ENCODE measurements around the gene GOLGA7B.

GOLGA7B gene

DNA sequence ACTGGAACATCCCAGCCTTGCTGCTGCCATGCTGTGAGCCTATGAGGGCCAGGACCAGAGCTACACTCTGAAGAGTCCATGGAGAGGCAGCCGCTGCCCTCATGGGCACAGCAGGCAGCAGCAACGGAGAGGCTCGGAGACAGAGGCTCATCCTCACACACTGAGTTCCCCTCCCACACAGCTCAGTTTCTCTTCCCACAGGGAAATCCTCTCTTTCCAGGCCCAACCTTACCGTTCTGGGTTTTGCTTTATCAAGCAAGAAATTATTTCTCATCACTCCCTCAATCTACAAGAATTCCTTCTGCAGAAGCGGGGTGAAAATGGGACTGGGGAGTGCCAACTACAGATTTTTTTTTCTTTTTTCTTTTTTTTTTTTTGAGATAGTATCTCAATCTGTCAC is 36.6 kb downstream of the GOLGA7B start:
- in situ Hi-C loops (cut with HindIII; ENCODE audit: low pct_ligation_motif_present, low pct_unique_long_range_greater_than_20kb, low sequenced_read_pairs) = no loop called here
- DNase-seq = no peak

DNA sequence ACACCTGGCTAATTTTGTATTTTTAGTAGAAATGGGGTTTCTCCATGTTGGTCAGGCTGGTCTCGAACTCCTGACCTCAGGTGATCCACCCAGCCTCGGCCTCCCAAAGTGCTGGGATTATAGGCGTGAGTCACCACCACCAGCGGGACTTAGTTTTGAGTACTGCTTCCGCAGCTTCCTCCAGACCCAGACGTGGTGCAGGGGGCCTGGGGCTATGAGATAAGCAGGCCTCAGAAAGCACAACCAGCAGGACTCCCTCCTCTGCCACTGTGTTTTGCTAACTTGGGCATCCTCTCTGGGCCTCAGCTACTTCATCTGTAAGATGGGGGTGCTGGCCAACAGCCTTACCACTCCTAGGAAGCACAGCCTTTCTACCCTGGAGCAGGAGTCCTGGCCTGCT is 37.8 kb downstream of the GOLGA7B start:
- in situ Hi-C loops (cut with HindIII; ENCODE audit: low pct_ligation_motif_present, low pct_unique_long_range_greater_than_20kb, low sequenced_read_pairs) = no loop called here
- DNase-seq = no peak

DNA sequence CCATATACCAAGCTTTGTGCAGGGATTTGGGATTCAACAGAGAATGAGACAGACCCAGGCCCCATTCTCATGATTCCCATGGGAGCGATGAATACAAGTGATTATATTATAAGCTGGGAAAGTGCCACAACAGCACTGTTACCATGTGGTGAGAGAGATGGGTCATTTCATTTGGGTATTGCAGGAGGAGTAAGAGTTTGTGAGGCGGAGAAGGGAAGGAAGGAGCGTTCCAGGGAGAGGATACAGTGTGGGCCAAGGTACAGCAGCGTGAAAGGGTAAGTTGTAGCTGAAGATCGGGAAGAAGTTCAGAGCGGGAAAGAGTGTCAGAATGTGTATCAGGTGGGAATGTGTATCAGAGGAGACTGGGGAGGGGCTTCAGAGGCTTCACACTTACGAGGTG is 38.5 kb downstream of the GOLGA7B start:
- in situ Hi-C loops (cut with HindIII; ENCODE audit: low pct_ligation_motif_present, low pct_unique_long_range_greater_than_20kb, low sequenced_read_pairs) = no loop called here
- DNase-seq = no peak

DNA sequence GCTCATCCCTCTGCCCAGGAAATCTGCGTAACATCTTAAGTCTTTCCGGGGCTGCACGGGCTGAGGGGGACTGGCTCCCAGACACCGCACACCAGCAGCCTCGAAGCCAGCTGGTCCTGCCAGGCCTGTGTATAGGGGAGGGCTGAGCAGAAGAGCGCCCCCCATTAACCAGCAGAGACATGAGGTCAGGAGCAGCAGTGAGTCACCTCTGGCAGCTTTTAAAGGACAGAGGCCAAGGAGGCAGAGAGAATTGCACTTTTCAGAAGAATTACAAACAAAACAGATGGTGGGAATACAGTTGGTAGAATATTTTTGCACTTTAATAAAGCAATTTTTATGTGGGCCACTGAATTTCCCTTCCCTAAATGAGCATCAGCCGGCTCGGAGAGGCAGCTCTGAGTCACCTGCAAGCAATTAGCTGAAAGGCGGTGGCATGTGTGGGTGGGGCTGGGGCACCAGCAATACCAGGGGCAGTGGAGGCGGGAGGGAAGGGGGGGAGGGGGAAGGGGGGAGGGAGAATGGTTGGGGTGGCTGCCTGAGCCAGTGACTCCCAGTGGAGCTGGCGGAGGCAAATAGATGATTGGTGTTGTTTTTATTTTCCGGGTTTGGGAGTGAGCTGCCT is 39.1 kb downstream of the GOLGA7B start:
- in situ Hi-C loops (cut with HindIII; ENCODE audit: low pct_ligation_motif_present, low pct_unique_long_range_greater_than_20kb, low sequenced_read_pairs) = no loop called here
- DNase-seq = peak; percentile 87

DNA sequence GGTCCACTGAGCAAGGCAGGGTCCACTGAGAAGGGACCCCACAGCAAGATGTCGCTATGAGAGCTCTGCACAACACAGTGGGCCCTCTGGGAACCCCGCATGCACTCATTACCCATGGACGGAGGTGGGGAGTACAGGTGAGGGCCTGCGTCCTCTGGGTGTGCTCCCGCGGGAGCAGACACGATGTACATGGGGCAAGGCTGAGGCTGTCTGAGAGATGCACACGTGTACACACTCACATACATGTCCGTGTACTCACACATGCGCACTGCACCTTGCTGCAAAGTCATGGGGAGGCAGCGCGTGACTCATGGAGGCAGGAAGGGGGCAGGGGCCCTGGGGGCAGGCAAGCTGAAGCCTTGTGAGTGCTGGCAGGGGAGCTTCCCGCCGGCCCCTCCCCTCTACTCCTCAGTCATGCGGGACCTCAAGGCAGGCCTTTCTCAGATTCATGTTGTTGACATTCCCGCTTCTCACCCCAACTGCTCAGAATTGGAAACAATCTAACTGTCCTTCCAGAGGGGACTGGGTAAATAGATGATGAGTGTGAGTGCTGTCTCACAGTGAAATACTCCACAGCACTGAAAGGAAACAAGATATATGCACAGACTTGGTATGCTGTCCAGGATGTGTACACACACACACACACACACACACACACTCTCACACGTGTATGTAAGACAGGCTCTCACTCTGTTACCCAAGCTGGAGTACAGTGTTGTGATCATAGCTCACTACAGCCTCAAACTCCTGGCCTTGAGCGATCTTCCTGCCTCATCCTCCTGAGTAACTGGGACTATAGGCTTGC is 40.0 kb downstream of the GOLGA7B start:
- in situ Hi-C loops (cut with HindIII; ENCODE audit: low pct_ligation_motif_present, low pct_unique_long_range_greater_than_20kb, low sequenced_read_pairs) = no loop called here
- peak; percentile 96 for DNase-seq

DNA sequence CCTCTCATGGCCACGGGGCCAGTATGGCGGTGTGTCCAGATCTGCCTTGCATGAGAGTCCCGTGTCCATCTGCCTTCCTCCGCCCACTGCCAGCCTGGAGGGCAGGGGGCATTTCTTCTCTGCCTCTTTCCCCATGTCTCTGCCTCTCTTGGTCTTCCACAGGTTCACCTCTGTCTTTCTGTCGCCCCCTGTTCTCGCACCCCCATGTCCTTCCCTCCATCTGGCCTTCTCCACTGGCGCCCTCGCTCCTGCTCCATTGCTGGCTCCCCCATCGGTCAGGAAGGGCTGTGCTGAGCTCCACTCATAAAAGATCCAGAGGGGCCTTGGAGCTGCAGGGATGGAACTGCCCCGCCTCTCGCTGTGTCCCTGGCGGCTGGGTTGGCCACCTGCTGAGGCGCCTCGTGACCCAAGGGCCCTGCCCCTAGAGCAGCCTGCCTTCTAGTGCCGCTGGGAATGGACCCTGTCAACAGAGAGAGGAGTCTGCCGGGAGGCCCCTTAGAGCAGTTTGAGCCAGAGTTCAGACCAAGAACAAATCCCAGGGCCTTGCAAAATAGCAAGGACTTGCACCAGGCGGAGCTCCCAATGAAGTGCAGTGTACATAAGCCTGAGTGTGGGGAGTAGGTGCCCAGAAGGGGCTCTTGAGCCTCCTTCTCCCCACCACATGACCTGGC is 42.0 kb downstream of the GOLGA7B start:
- in situ Hi-C loops (cut with HindIII; ENCODE audit: low pct_ligation_motif_present, low pct_unique_long_range_greater_than_20kb, low sequenced_read_pairs) = no loop called here
- DNase-seq = no peak

DNA sequence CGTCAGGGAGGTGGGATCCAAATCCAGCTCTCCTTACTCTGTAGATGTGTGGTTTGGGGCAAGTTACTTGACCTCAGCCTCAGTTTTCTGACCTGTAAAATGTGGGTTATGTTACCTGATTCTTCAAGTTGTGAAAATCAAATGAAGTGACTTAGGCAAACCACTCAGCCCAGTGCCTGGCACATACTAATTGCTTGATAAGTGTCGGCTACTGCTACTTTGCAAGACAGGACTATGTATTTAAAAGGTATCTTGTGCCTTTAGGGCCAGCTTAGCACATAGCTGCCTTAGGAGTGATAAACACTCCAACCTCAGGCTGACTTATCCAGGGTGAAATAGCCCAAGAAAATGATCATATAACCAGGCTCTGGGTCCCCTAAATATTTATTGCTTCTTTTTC is 42.9 kb downstream of the GOLGA7B start:
- in situ Hi-C loops (cut with HindIII; ENCODE audit: low pct_ligation_motif_present, low pct_unique_long_range_greater_than_20kb, low sequenced_read_pairs) = no loop called here

DNA sequence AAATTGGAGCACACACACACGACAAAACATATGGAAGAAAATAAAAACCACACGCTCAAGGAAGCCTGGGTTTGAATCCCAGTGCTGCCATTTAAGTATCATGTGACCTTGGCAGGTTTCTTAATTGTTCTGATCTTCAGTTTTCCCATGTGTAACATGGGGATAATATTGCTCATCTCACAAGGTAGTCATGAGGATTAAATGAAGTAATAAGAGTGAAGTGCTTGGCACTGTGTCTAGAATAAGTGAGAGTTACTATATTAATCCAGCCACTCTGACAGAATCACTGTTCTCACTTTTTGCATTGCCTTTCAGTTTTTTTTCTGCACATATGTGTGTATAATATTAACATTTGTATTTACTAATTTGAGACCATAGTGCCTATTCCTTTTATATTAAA is 43.3 kb downstream of the GOLGA7B start:
- no peak for DNase-seq
- in situ Hi-C loops (cut with HindIII; ENCODE audit: low pct_ligation_motif_present, low pct_unique_long_range_greater_than_20kb, low sequenced_read_pairs) = no loop called here

More for the DNA sequence above, 42.9 kb downstream of the GOLGA7B start:
- DNase-seq = no peak

DNA sequence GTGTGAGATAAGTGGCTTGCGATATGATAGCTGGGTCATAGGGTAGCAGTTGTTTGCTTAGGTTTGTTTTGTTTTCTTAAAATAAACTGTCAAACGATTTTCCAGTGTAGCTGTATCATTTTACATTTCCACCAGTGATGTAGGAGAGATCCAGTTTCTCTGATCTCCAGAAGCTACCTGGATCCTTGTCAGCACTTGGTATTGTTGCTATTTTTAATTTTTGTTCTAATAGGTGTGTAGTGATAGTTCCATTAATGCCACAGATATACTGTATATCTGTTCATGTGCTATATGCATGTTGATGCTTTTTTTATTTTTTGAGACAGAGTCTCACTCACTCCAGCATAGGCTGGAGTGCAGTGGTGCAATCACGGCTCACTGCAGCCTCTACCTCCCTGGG is 44.4 kb downstream of the GOLGA7B start:
- no peak for DNase-seq
- in situ Hi-C loops (cut with HindIII; ENCODE audit: low pct_ligation_motif_present, low pct_unique_long_range_greater_than_20kb, low sequenced_read_pairs) = no loop called here

DNA sequence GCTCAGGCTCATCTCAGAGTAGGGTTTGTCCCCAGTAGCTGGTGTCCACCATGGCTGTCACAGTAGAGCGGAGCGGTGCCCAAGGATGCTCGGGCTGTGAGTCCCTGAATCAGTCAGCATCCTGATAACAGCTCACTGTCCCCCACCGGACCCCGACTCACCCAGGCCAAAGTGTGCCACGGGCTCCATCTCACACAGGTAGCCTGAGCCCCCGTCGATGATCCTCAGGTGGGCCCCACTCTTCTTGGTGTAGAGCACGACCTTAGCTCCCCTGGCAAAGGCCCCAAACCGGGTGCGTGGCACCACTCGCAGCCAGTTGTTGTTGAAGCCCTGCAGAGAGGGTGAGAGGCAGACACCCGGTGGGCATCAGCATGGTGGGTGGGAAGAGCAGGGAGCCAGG is 45.4 kb downstream of the GOLGA7B start:
- in situ Hi-C loops (cut with HindIII; ENCODE audit: low pct_ligation_motif_present, low pct_unique_long_range_greater_than_20kb, low sequenced_read_pairs) = no loop called here
- no peak for DNase-seq

DNA sequence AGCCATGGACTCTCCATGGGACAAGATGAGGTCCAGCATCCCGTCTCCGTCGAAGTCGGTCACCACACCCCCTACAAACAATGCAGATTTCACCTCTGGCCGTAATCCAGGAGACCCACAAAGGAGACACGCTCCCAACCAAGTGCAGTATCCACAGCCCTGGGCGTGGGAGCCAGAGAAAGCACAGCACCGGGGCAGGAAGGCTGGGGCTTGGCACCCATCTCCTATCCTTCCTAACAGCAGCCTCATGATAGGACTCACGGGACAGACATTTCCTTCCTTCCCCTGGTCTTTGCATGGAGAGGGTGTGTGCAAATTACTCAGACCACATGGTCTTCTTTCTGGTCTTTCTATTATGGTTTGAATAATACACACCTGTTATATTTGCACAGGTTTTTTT is 46.3 kb downstream of the GOLGA7B start:
- DNase-seq = no peak
- in situ Hi-C loops (cut with HindIII; ENCODE audit: low pct_ligation_motif_present, low pct_unique_long_range_greater_than_20kb, low sequenced_read_pairs) = no loop called here

DNA sequence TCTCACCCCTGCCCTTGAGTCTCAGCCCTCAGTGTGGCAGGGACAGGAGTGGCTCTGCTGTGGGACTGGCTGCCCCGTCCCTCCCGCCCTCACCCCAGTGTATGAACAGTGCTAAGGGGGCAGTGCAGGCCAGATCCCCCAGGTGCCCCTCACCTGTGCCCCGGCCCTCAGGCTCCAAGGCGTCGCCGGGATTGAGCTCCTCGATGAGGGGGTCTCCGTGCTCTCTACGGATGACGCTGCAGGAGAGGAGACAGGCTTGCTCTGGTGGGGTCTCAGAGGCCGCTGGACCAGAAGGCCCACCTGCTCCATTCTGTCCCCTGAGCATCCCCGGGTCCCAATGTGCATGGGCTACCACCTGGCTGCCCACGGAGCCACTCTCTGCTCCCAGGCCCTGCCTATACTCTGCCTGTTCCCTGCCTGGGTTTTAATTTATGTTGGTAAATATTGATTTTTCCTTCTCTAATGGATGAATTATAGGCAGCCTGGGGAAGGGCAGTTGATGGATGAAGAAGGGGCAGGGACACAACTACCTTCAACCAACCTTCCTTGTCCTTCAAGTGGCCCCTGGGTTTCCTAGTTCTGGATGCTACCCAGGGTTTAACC is 47.2 kb downstream of the GOLGA7B start:
- no peak for DNase-seq
- in situ Hi-C loops (cut with HindIII; ENCODE audit: low pct_ligation_motif_present, low pct_unique_long_range_greater_than_20kb, low sequenced_read_pairs) = no loop called here

DNA sequence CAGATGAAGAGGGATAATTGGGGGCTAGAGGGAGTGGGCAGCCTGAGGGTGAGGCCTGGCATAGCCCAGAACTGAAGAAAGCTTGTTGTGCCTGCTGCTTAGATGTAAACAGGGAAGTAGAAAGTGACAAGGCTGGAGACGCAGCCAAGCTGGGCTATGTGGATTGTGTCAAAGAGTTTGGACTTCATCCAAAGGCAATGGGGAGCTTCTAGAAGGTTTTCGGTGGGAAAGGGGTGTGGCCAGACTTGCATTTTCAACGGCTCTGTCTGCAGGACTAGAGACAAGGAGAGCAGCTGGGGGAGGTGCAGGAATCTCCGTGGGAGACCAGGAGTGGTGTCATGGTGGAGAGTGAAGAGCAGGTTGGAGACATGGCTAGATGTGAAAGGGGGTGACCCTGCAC is 48.8 kb downstream of the GOLGA7B start:
- no peak for DNase-seq
- in situ Hi-C loops (cut with HindIII; ENCODE audit: low pct_ligation_motif_present, low pct_unique_long_range_greater_than_20kb, low sequenced_read_pairs) = no loop called here

DNA sequence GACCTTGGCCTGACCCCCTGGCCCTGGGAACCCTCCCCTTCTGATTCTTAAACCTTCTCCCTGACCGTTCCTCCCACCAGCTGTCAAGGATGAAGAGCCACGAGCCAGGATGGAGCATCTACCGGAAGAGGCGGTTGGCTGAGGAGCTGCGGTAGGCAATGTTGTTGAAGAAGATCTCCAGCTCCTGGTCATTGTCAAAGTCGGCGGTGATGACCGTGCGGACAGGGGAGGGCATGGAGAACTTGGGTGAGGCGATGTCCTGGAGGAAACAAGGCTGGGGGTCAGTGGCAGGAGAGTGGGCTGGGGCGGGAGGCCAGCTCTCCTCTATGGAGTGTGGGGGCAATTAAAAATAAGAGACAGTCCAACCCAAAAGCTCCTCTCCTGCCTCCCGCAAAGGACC is 51.7 kb downstream of the GOLGA7B start:
- no peak for DNase-seq
- in situ Hi-C loops (cut with HindIII; ENCODE audit: low pct_ligation_motif_present, low pct_unique_long_range_greater_than_20kb, low sequenced_read_pairs) = no loop called here

DNA sequence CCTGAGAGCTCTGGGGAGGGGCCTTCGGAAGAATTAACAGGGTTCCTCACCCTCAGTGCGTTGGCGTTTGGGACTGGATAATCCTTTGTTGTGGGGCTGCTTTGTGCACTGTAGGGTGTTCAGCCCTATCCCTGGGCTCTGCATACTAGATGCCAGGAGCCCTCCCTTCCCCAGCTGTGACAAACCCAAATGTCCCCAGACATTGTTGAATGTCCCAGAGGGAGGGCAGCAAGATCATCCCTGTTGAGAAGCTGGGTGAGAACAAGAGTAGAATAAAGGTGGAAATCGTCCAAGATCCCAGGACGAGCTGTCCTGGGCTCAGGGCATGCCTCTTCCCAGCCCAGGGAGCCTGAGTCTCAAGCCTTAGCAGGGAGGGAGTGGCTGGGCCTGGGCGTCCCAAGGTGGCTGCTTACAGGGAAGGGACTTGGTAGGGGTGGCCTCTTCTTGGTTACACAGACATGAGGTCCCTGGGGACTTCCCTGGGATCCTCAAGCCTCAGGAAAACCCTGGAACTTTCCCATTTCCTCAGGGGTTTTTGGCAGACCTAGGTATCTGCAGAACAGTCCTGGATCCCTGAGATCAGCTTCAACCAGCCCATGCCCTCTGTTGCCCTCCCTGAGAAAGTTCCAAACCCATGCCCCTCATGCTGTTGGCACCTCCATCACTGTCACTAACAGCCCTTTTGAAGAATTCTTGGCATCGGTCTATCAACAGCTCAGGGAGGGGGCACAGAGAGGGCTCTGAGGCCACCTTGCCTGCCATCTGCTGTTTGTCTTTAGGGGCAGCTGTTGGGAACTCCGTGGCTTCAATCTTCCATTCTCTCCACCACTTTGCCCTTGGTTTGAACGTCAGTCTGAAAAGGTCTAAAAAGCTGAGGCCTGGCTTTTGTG is 53.7 kb downstream of the GOLGA7B start:
- DNase-seq = no peak
- in situ Hi-C loops (cut with HindIII; ENCODE audit: low pct_ligation_motif_present, low pct_unique_long_range_greater_than_20kb, low sequenced_read_pairs) = no loop called here

DNA sequence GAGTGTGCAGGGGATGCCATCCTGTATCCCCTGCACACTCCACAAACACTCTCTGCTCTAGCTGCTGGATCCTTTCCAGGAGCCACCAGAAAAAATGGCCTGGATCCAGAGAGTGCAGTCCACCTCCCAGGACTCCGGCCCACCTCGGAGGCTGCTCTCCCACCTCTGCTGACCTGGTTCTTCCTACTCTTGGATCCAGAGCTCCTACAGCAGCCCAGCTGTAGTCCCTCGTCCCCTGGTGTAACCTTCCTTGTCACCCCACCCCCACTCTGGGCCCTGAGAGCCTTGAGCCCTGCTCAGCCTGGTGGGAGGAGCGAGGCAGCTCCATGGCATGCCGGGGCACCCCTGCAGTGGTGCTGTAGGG is 54.4 kb downstream of the GOLGA7B start:
- DNase-seq = no peak
- in situ Hi-C loops (cut with HindIII; ENCODE audit: low pct_ligation_motif_present, low pct_unique_long_range_greater_than_20kb, low sequenced_read_pairs) = no loop called here

DNA sequence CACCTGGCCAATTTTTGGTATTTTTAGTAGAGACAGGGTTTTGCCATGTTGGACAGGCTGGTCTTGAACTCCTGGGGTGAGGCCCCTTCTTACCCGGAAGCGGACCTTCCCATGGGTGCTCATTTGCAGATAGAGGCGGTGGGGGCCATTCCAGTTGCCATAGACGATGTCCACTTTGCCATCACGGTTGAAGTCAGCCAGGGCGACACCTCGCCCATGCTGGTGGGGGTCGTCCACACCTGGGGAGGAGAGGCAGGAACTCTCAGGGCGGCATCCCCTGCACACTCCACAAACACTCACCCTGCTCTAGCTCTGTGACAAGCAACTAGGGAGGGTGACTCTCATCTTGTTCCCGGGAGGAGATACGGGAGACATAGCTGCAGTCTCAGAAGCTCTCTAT is 54.9 kb downstream of the GOLGA7B start:
- in situ Hi-C loops (cut with HindIII; ENCODE audit: low pct_ligation_motif_present, low pct_unique_long_range_greater_than_20kb, low sequenced_read_pairs) = no loop called here
- DNase-seq = no peak

DNA sequence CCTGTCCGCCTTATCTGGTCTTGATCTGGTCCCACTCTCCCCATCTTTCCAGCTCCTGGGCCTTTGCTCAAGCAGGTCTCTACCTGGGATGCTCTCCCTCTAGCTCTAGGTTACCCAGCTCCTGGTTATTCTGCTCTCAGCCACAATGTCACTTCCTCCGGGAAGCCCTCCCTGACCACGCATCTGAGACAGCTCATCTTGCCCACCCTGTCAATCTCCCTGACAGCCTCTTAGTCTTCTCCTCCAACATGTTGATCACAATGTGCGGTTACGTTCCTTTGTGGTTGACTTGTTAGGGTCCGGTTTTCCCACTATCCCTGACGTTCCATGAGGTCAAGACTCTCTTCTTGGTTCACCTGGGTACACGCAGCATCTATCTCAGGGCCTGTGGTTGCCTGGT is 55.6 kb downstream of the GOLGA7B start:
- in situ Hi-C loops (cut with HindIII; ENCODE audit: low pct_ligation_motif_present, low pct_unique_long_range_greater_than_20kb, low sequenced_read_pairs) = no loop called here
- no peak for DNase-seq

DNA sequence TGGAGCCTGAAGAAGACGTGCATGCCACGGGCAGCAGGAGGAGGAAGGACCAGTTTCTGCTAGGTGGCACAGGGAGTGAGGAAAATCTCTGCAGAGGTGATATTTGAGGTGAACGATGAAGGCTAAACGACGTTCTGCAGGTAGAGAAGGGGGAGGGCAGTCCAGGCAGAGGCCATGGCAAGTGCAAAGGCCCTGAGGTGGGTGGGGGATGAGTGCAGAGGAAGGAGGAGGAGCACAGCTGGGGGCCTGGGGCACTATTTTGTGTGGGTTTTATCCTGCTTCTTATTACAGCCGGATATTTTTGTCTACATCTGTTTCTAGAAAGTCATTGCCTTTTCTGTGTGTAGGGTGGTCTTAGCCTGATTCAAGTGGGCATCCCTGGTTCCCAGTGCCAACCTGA is 57.6 kb downstream of the GOLGA7B start:
- DNase-seq = no peak
- in situ Hi-C loops (cut with HindIII; ENCODE audit: low pct_ligation_motif_present, low pct_unique_long_range_greater_than_20kb, low sequenced_read_pairs) = no loop called here
